Immature natural killer cell (primary cell): ENCODE measurements around the gene RYR1. TPM values are rescaled to one million over a fixed set of nuclear protein-coding genes. Genes with fewer than 3 reads are reported as not detected.

Experiments used
- DNase-seq, 3 donors: peaks; one replicate each; pipeline ENCODE4 v3.0.0; 2022; ENCODE audit warnings: mixed read lengths in 1 of 3
- H3K27ac Mint-ChIP-seq, 6 donors: one replicate each; pipeline ENCODE4 v1.8.0; 2020; ENCODE audit warnings: mixed read lengths in 6 of 6, mild to moderate bottlenecking in 5 of 6, inconsistent platforms in 4 of 6, moderate library complexity in 3 of 6
- H3K27me3 Mint-ChIP-seq, 3 donors: one replicate each; pipeline ENCODE4 v1.8.0; 2020 to 2021; ENCODE audit warnings: low read depth in 3 of 3, mild to moderate bottlenecking in 3 of 3, mixed read lengths in 3 of 3, moderate library complexity in 3 of 3, inconsistent platforms in 1 of 3
- H3K36me3 Mint-ChIP-seq, 3 donors: one replicate each; pipeline ENCODE4 v1.8.0; 2020; ENCODE audit warnings: mixed read lengths in 3 of 3, inconsistent platforms in 2 of 3, mild to moderate bottlenecking in 2 of 3
- H3K4me1 Mint-ChIP-seq, 2 donors: one replicate each; pipeline ENCODE4 v1.8.0; 2020; ENCODE audit warnings: inconsistent platforms in 2 of 2, mild to moderate bottlenecking in 2 of 2, mixed read lengths in 2 of 2, moderate library complexity in 1 of 2
- H3K4me3 Mint-ChIP-seq, 5 donors: one replicate each; pipeline ENCODE4 v1.8.0; 2020; ENCODE audit warnings: mild to moderate bottlenecking in 5 of 5, mixed read lengths in 5 of 5, inconsistent platforms in 3 of 5, moderate library complexity in 3 of 5
- H3K9me3 Mint-ChIP-seq, 6 donors: one replicate each; pipeline ENCODE4 v1.8.0; 2020; ENCODE audit warnings: mild to moderate bottlenecking in 6 of 6, mixed read lengths in 6 of 6, inconsistent platforms in 4 of 6, moderate library complexity in 3 of 6
- polyA plus RNA-seq, 3 donors: library from polyadenylated mRNA; unstranded; fragments of 300-500 nt; fragmentation: Illumina TruSeq; gene quantifications; one replicate each; pipeline ENCODE4 v1.2.3, GENCODE V29; 2021

Gene RYR1
- polyA plus RNA-seq, 3 donors from 2014 or later = 0.04 TPM; not detected in 2

GRCh38 chr19:38531515-38531914 lies 98.0 kb downstream of the RYR1 start:
- Mint-ChIP-seq H3K9me3 (peaks cover 6 to 23% (median 17%) of the 10 kb centered on the region in 6 donors), H3K27ac (no peak overlapping the region), H3K36me3 (peaks cover 3 to 4% (median 4%) of the 10 kb centered on the region in 3 donors)

GRCh38 chr19:38532939-38533338 lies 99.4 kb downstream of the RYR1 start:
- peaks cover 4 to 13% (median 11%) of the 10 kb centered on the region in 3 donors for H3K27me3 Mint-ChIP-seq
- peaks cover 9 to 23% (median 17%) of the 10 kb centered on the region in 6 donors for H3K9me3 Mint-ChIP-seq
- peaks cover 4% of the 10 kb centered on the region in 3 donors for H3K36me3 Mint-ChIP-seq
- H3K4me3 Mint-ChIP-seq = no peak overlapping the region
- peaks cover 0 to 3% of the 10 kb centered on the region in 2 donors for H3K4me1 Mint-ChIP-seq
- no peak for DNase-seq
- no peak overlapping the region for H3K27ac Mint-ChIP-seq

More at GRCh38 chr19:38531515-38531914, 98.0 kb downstream of the RYR1 start:
- H3K4me3 Mint-ChIP-seq = no peak overlapping the region
- H3K4me1 Mint-ChIP-seq = peaks cover 0 to 1% of the 10 kb centered on the region in 2 donors
- no peak for DNase-seq
- H3K27me3 Mint-ChIP-seq = peaks cover 5 to 13% (median 13%) of the 10 kb centered on the region in 3 donors

DNA sequence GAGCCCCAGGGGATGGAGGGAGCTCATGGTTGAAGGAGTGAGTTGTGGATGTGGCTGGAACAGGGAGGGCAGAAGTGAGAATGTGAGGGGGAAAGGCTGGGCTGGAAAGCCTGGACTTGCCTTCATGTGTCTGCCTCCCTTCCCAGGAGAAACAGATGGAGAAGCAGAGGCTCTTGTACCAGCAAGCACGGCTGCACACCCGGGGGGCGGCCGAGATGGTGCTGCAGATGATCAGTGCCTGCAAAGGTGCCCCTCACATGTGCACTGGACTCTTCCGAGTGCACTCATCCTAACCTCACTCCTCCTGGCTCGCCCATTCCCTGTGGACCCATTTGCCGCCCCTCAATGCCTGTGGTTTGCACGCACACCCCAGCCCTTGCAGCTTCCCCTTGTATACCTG lies 101.1 kb downstream of the RYR1 start:
- Mint-ChIP-seq H3K27ac (no peak overlapping the region), H3K36me3 (peaks cover 4% of the 10 kb centered on the region in 3 donors), H3K4me1 (peaks cover 13 to 17% of the 10 kb centered on the region in 2 donors), H3K4me3 (peak overlapping the region in 1 of 5 donors; percentile 57), H3K27me3 (peaks cover 4 to 13% (median 11%) of the 10 kb centered on the region in 3 donors), H3K9me3 (peaks cover 9 to 23% (median 17%) of the 10 kb centered on the region in 6 donors)
- no peak for DNase-seq

DNA sequence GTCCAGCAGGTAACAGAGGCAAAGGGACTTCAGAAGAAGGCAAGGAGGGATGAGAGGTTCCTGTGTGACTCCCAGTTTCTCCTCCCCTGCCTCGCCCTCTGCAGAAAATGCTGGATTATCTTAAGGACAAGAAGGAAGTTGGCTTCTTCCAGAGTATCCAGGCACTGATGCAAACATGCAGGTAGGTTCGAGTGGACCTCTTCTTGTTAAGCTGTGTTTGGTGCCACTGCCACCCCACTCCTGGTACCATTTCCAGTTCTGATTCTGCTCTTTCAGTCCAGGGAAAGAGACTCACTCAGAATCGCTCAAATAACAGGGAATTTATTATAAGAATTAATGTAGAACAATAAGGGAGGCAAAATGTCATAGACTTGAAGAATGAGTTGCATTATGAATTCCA lies 101.7 kb downstream of the RYR1 start:
- Mint-ChIP-seq H3K27ac (no peak overlapping the region), H3K27me3 (peaks cover 4 to 13% (median 11%) of the 10 kb centered on the region in 3 donors), H3K36me3 (peaks cover 4% of the 10 kb centered on the region in 3 donors), H3K4me1 (peaks cover 13 to 17% of the 10 kb centered on the region in 2 donors), H3K9me3 (peaks cover 9 to 23% (median 17%) of the 10 kb centered on the region in 6 donors), H3K4me3 (no peak overlapping the region)
- DNase-seq = no peak

DNA sequence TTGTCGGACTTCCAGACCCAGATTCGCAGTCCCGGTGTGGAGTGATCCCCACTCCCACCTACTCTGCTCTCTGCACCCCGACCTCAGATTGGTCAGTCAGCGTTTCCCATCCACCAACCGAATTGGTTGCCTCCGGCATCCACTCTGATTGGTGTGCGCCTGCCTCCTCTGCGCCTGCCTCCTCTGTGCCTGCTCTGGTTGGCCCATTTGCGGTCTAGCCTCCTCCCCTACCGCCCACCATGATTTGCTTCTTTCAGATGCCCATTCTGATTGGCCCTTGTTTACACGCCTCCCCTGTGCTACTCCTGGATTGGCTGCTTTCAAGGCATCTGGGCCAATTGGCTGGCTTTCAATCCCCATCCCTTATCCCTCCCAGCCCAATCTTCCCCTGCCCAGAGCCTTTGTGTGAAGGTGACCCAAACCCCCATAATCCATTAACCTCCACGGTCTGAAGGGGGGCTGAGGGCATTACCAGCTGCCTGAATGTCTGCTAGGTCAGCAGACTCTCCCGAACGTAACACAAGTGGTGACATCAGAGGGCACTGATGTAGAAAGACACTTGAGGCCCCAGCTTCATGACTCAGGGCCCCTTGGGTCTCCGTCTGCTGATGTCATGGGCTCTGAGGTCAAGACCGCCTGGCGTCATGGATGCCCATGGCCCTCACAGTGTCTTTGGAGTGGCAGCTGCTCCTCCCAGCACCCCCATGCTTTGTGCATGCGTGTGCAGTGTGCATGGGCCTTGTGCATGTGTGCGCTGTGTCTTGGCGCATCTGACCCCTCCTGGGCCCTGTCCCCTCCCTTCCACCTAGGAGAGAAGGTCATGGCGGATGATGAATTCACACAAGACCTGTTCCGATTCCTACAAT lies 103.8 kb downstream of the RYR1 start:
- Mint-ChIP-seq H3K27ac (peak overlapping the region in 2 of 6 donors; percentile 24 to 34), H3K36me3 (peaks cover 4% of the 10 kb centered on the region in 3 donors), H3K9me3 (peaks cover 9 to 23% (median 17%) of the 10 kb centered on the region in 6 donors), H3K4me1 (peaks cover 13 to 17% of the 10 kb centered on the region in 2 donors), H3K4me3 (no peak overlapping the region), H3K27me3 (peaks cover 0 to 13% (median 11%) of the 10 kb centered on the region in 3 donors)
- DNase-seq = no peak

- peaks cover 13 to 17% of the 10 kb centered on the region in 2 donors for H3K4me1 Mint-ChIP-seq
- peaks cover 4% of the 10 kb centered on the region in 3 donors for H3K36me3 Mint-ChIP-seq
- peak overlapping the region in 5 of 6 donors; percentile 69 to 83 (median 71) for H3K27ac Mint-ChIP-seq
- no peak for DNase-seq
- peak overlapping the region; percentile 30 to 64 (median 42) for H3K4me3 Mint-ChIP-seq
- peaks cover 9 to 23% (median 17%) of the 10 kb centered on the region in 6 donors for H3K9me3 Mint-ChIP-seq
- H3K27me3 Mint-ChIP-seq = peaks cover 0 to 9% (median 8%) of the 10 kb centered on the region in 3 donors
Measured at GRCh38 chr19:38538386-38538785, 104.9 kb downstream of the RYR1 start.

DNA sequence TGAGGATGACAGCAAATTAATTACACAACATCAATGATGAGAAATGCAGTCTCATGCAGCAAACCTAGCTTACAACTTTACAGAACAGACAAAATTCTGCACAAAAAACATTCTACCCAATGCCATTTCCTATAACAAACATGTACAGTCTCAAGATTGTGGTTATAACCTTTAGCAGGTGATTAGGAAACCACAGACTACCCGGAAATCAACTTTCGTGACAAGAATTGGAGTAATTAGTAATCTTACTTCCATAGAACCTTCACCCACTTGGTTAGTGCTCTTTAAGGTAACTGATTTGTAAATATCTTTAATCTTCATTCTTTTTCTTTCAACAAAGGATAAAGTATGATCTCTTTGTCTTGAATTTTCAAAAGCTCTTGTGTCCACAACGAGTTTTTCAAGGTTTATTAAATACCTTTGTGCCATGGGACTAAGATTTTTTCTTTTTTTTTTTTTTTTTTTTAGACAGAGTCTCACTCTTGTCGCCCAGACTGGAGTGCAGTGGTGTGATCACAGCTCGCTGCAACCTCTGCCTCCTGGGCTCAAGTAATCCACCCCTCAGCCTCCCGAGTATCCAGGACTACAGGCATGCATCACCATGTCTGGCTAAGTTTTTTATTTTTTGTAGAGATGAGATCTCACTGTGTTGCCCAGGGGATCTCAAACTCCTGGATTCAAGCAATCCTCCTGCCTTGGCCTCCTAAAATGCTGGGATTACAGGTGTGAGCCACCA lies 105.5 kb downstream of the RYR1 start:
- H3K36me3 Mint-ChIP-seq = peaks cover 4% of the 10 kb centered on the region in 3 donors
- H3K9me3 Mint-ChIP-seq = peaks cover 7 to 23% (median 17%) of the 10 kb centered on the region in 6 donors
- peaks cover 16 to 17% of the 10 kb centered on the region in 2 donors for H3K4me1 Mint-ChIP-seq
- peak overlapping the region in 5 of 6 donors; percentile 69 to 83 (median 71) for H3K27ac Mint-ChIP-seq
- peak; percentile 15 to 39 (median 30) for DNase-seq
- H3K4me3 Mint-ChIP-seq = peak overlapping the region; percentile 30 to 64 (median 42)
- peaks cover 0 to 6% (median 5%) of the 10 kb centered on the region in 3 donors for H3K27me3 Mint-ChIP-seq

- Mint-ChIP-seq H3K9me3 (peaks cover 6 to 17% (median 12%) of the 10 kb centered on the region in 6 donors), H3K36me3 (peaks cover 4% of the 10 kb centered on the region in 3 donors), H3K27ac (peak overlapping the region in 2 of 6 donors; percentile 45 to 48), H3K4me1 (peaks cover 24 to 25% of the 10 kb centered on the region in 2 donors), H3K4me3 (no peak overlapping the region), H3K27me3 (peaks cover 0 to 5% (median 4%) of the 10 kb centered on the region in 3 donors)
- DNase-seq = no peak
Measured at GRCh38 chr19:38539751-38540150, 106.3 kb downstream of the RYR1 start.

GRCh38 chr19:38542040-38542439 lies 108.5 kb downstream of the RYR1 start:
- Mint-ChIP-seq H3K36me3 (no peaks in the 10 kb centered on the region), H3K9me3 (peaks cover 0 to 2% (median 0%) of the 10 kb centered on the region in 6 donors), H3K27ac (no peak overlapping the region), H3K4me3 (no peak overlapping the region), H3K4me1 (peaks cover 25 to 26% of the 10 kb centered on the region in 2 donors), H3K27me3 (peaks cover 0 to 4% (median 0%) of the 10 kb centered on the region in 3 donors)
- DNase-seq = no peak

- peaks cover 0 to 4% (median 0%) of the 10 kb centered on the region in 3 donors for H3K27me3 Mint-ChIP-seq
- no peak for DNase-seq
- no peak overlapping the region for H3K4me3 Mint-ChIP-seq
- no peaks in the 10 kb centered on the region for H3K36me3 Mint-ChIP-seq
- H3K27ac Mint-ChIP-seq = no peak overlapping the region
- peaks cover 19 to 22% of the 10 kb centered on the region in 2 donors for H3K4me1 Mint-ChIP-seq
- H3K9me3 Mint-ChIP-seq = no peaks in the 10 kb centered on the region
Measured at GRCh38 chr19:38543286-38543806, 109.9 kb downstream of the RYR1 start.

DNA sequence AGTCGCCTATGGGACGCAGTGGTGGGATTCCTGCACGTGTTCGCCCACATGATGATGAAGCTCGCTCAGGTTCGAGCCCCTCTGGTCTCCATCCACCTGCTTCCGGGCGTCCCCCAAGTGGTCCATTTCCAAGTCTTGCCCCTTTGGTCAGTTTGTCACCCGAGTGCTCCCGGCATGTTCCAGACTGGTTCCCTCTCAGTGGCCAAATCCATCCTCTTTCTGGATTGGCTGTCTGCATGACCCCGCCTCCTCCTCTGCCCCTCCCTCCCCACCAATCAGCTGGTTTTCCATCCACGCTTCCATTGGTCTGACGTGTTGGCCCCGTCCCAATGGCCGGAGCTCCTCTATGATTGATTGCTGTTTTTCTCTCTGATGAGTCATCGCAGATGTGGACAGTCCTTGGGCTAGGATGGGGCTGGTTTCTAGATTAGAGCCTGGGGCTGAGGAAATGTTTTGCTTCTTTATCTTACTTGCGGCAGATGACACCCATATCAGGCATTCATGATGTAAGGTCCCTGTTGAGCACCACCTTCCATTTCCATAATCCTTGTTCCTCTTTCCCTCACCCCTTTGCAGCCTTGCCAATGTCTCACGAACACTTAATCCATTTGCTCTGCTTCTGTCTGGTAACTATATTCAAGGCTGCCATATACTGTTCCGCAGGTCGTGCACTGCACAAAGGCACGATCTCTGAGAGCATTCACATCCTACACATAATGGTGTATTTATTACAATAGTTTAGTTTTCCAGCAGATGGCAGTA lies 110.5 kb downstream of the RYR1 start:
- Mint-ChIP-seq H3K9me3 (no peaks in the 10 kb centered on the region), H3K27me3 (peaks cover 0 to 4% (median 0%) of the 10 kb centered on the region in 3 donors), H3K4me3 (peak overlapping the region; percentile 16 to 55 (median 44)), H3K4me1 (peaks cover 13 to 16% of the 10 kb centered on the region in 2 donors), H3K36me3 (no peaks in the 10 kb centered on the region), H3K27ac (peak overlapping the region in 3 of 6 donors; percentile 0 to 68 (median 65))
- DNase-seq = peak in 2 of 3 donors; percentile 13 to 22

- Mint-ChIP-seq H3K9me3 (no peaks in the 10 kb centered on the region), H3K36me3 (no peaks in the 10 kb centered on the region)
Measured at GRCh38 chr19:38544569-38545315, 111.3 kb downstream of the RYR1 start.

More at GRCh38 chr19:38544569-38545315, 111.3 kb downstream of the RYR1 start:
- DNase-seq = peak; percentile 33 to 62 (median 50)
- H3K4me3 Mint-ChIP-seq = peak overlapping the region in 2 of 5 donors; percentile 42 to 44
- peak overlapping the region in 2 of 6 donors; percentile 0 to 7 for H3K27ac Mint-ChIP-seq
- peaks cover 10 to 13% of the 10 kb centered on the region in 2 donors for H3K4me1 Mint-ChIP-seq
- H3K27me3 Mint-ChIP-seq = peaks cover 0 to 4% (median 0%) of the 10 kb centered on the region in 3 donors
